IMR-90 (cell line): ENCODE measurements around the gene TBCD. TPM values are rescaled to one million over a fixed set of nuclear protein-coding genes. Genes with fewer than 3 reads are reported as not detected.

Experiments used
- ATAC-seq: fragments of 200-7000 bp; cut with Tn5 transposase; 2 replicates; pipeline ENCODE4 v1.9.1; 2020; ENCODE audit warnings: low read depth, mild to moderate bottlenecking, moderate library complexity
- BruUV-seq: library from RNA; stranded (reverse); fragments of 400-500 nt; replicated peaks from 2 replicates; lab custom pipeline; 2021; lab: Mats Ljungman, UMichigan
- CTCF ChIA-PET: fragments of 300-600 bp; formaldehyde crosslinking; extraction: SDS; loops from one replicate; lab custom pipeline; 2021; ENCODE audit warnings: antibody characterized with exemption; lab: Yijun Ruan, JAX
- POLR2A ChIA-PET: fragments of 300-600 bp; sonication (Branson Sonifier 250); formaldehyde crosslinking; loops from one replicate; lab custom pipeline; 2022; ENCODE audit warnings: antibody characterized with exemption; ENCODE audit not compliant: unreplicated experiment; lab: Charles Lee
- DNase-seq: peaks from one replicate; pipeline ENCODE4 v3.0.0; 2013
- H2AFZ ChIP-seq: replicated peaks from 2 replicates; pipeline ENCODE3; 2013; ENCODE audit warnings: low read length, mild to moderate bottlenecking; ENCODE audit not compliant: poor library complexity
- H2AK5ac ChIP-seq: 2 replicates; pipeline ENCODE4 v1.6.1; 2013; ENCODE audit warnings: low read depth, low read length, inconsistent platforms
- H2AK9ac ChIP-seq: replicated peaks from 2 replicates; pipeline ENCODE3; 2013; ENCODE audit warnings: mild to moderate bottlenecking, low read depth, low read length, moderate library complexity; ENCODE audit not compliant: poor library complexity
- H2BK120ac ChIP-seq: 2 replicates; pipeline ENCODE4 v1.6.1; 2013; ENCODE audit warnings: low read depth, low read length, inconsistent platforms
- H2BK15ac ChIP-seq: 3 replicates; pipeline ENCODE4 v1.6.1; 2013; ENCODE audit warnings: low read depth, low read length, inconsistent platforms
- H2BK20ac ChIP-seq: 2 replicates; pipeline ENCODE4 v1.6.1; 2013; ENCODE audit warnings: low read depth, mild to moderate bottlenecking, inconsistent platforms, low read length, moderate library complexity
- H2BK5ac ChIP-seq: 2 replicates; pipeline ENCODE4 v1.6.1; 2013; ENCODE audit warnings: mild to moderate bottlenecking, low read depth, low read length, inconsistent platforms; ENCODE audit not compliant: poor library complexity, severe bottlenecking
- H3K14ac ChIP-seq: replicated peaks from 2 replicates; pipeline ENCODE4 v1.6.1; 2013; ENCODE audit warnings: low read depth, low read length, inconsistent platforms
- H3K18ac ChIP-seq: 2 replicates; pipeline ENCODE4 v1.6.1; 2013; ENCODE audit warnings: low read depth, low read length, control low read depth
- H3K23ac ChIP-seq: 2 replicates; pipeline ENCODE4 v1.6.1; 2013; ENCODE audit warnings: low read depth, low read length, inconsistent platforms
- H3K27ac ChIP-seq: 2 replicates; pipeline ENCODE4 v1.5.1; 2013; ENCODE audit warnings: mild to moderate bottlenecking, control low read depth, low read length; ENCODE audit not compliant: insufficient read depth
- H3K27me3 ChIP-seq: 2 replicates; pipeline ENCODE4 v1.6.1; 2013; ENCODE audit warnings: low read length; ENCODE audit not compliant: control insufficient read depth, insufficient read depth
- H3K36me3 ChIP-seq: 2 replicates; pipeline ENCODE4 v1.6.1; 2013; ENCODE audit warnings: low read length, mixed read lengths; ENCODE audit not compliant: control insufficient read depth, insufficient read depth
- H3K4ac ChIP-seq: 2 replicates; pipeline ENCODE4 v1.6.1; 2013; ENCODE audit warnings: low read depth, low read length, inconsistent platforms
- H3K4me1 ChIP-seq: 2 replicates; pipeline ENCODE4 v1.6.1; 2013; ENCODE audit warnings: low read length, mixed read lengths; ENCODE audit not compliant: control insufficient read depth, insufficient read depth
- H3K4me2 ChIP-seq: 2 replicates; pipeline ENCODE4 v1.6.1; 2013; ENCODE audit warnings: low read depth, mild to moderate bottlenecking, control low read depth, low read length, moderate library complexity
- H3K4me3 ChIP-seq: 2 replicates; pipeline ENCODE4 v1.5.1; 2013; ENCODE audit warnings: low read depth, mild to moderate bottlenecking, control low read depth, low read length, moderate library complexity; ENCODE audit not compliant: insufficient read depth
- H3K56ac ChIP-seq: 2 replicates; pipeline ENCODE4 v1.6.1; 2013; ENCODE audit warnings: low read length, inconsistent platforms; ENCODE audit not compliant: insufficient read depth; ENCODE audit errors: extremely low read depth
- H3K79me1 ChIP-seq, 2 experiments: 2 replicates each; pipeline ENCODE4 v1.6.1; 2013; ENCODE audit warnings: low read length in 2 of 2, inconsistent platforms in 1 of 2, low read depth in 1 of 2
- H3K9ac ChIP-seq: 2 replicates; pipeline ENCODE4 v1.6.1; 2013; ENCODE audit warnings: low read depth, low read length, control low read depth
- H3K9me1 ChIP-seq: 2 replicates; pipeline ENCODE4 v1.6.1; 2013; ENCODE audit warnings: low read length, inconsistent platforms; ENCODE audit not compliant: insufficient read depth
- H3K9me3 ChIP-seq: 2 replicates; pipeline ENCODE4 v1.6.1; 2013; ENCODE audit warnings: low read length; ENCODE audit not compliant: control insufficient read depth, insufficient read depth
- H4K20me1 ChIP-seq: 2 replicates; pipeline ENCODE4 v1.6.1; 2013; ENCODE audit warnings: low read length, inconsistent platforms; ENCODE audit not compliant: insufficient read depth
- H4K5ac ChIP-seq: 2 replicates; pipeline ENCODE4 v1.6.1; 2013; ENCODE audit warnings: mild to moderate bottlenecking, low read depth, low read length, control low read depth
- H4K8ac ChIP-seq, 2 experiments: 2 replicates each; pipeline ENCODE4 v1.6.1; 2013; ENCODE audit warnings: low read depth in 2 of 2, low read length in 2 of 2, control low read depth in 1 of 2, inconsistent platforms in 1 of 2
- H4K91ac ChIP-seq: 2 replicates; pipeline ENCODE4 v1.6.1; 2013; ENCODE audit warnings: low read depth, low read length, inconsistent platforms; ENCODE audit not compliant: insufficient read depth
- BHLHE40 ChIP-seq: fragments of 150-350 bp; IDR thresholded peaks from 2 replicates; pipeline ENCODE4 v1.6.1; 2016; ENCODE audit warnings: mild to moderate bottlenecking, low read depth, low read length
- FOS ChIP-seq: fragments of 150-350 bp; IDR thresholded peaks from 2 replicates; pipeline ENCODE4 v1.6.1; 2016; ENCODE audit warnings: low read depth, low read length
- MAFK ChIP-seq: IDR thresholded peaks from 2 replicates; pipeline ENCODE4 v1.6.1; 2012; ENCODE audit warnings: low read depth, low read length, improper control_type of control experiment
- MAZ ChIP-seq: IDR thresholded peaks from 2 replicates; pipeline ENCODE4 v1.6.1; 2012; ENCODE audit warnings: low read depth, mild to moderate bottlenecking, low read length, improper control_type of control experiment, moderate library complexity, borderline replicate concordance
- RAD21 ChIP-seq: IDR thresholded peaks from 2 replicates; pipeline ENCODE4 v1.6.1; 2012; ENCODE audit warnings: low read length, improper control_type of control experiment
- WGBS, 2 experiments: methylation state at CpG; one replicate each; pipeline versions ENCODE4 v1.1.5 to v1.1.7; 2013; ENCODE audit warnings: missing lambda C conversion rate in 2 of 2; ENCODE audit not compliant: insufficient read length in 1 of 2; ENCODE audit errors: extremely low coverage in 2 of 2; 5-methylcytosine and 5-hydroxymethylcytosine counted together
- dilution Hi-C: fragments of 300-500 bp; cut with HindIII; formaldehyde crosslinking; loops from one replicate; pipeline ENCODE4 v1.14.3; 2018; ENCODE audit warnings: low sequenced_read_pairs; ENCODE audit not compliant: unreplicated experiment
- in situ Hi-C: fragments of 300-500 bp; cut with MboI; formaldehyde crosslinking; loops from 3 replicates; pipeline ENCODE4 v1.14.3; 2019; ENCODE audit warnings: low sequenced_read_pairs, inconsistent platforms, mixed read lengths
- intact Hi-C: fragments of 100-400 bp; cut with micrococcal nuclease; formaldehyde crosslinking; loops from 2 replicates; pipeline ENCODE4 v1.10.0; 2022
- polyA plus RNA-seq, 3 experiments: library from polyadenylated mRNA; depleted of rRNA; stranded (reverse); fragments of >200 nt; gene quantifications; 2 replicates each; pipeline ENCODE4 v1.2.3, GENCODE V29; 2012; ENCODE audit warnings: low replicate concordance in 1 of 3
- total RNA-seq: library from RNA; depleted of rRNA; stranded (reverse); fragments of >200 nt; gene quantifications from 2 replicates; pipeline ENCODE4 v1.2.3, GENCODE V29; 2012

Gene TBCD
- total and polyA plus RNA-seq, 2 of the 4 experiments (the other 2 are of a cell fraction), result 21.9 to 54.5 TPM

DNA sequence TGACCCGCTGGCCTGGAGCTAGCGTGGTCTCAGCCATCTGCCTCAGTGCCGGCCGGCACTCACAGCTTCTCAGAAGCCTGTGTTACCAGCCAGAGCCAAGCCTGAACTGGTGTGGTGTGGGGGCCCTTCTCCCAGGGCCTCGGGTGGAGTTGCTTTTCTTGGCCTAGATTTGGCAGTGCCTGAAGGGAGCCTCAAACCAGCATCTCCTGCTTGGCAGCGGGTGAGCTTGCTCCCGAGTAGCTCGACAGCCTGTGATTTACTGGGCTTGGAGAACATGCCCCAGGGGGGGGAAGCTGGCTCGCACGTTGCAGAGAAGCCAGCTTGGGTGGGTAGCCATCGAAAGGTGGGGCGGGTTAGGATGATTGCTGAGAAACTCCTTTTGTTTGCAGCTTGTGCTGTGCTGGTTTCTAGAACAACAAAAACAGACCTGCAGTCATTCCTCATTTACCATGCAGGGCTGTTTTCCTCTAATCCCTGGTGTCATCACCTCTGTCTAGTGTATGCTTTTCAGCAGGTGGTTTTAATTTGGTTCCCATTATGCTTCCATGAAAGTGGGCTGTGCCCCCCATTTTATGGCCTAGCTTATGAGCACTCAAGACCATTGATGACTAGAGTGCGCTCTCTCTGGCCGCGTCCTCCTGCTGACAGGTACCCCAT, 42.2 kb downstream of the TBCD start:
- ChIA-PET POLR2A (no interaction called here), CTCF (no interaction called here)
- ATAC-seq, result no peak
- H3K27me3 ChIP-seq, result no peaks in the 10 kb centered on the region
- no peak overlapping the region for H3K14ac ChIP-seq
- H2AK9ac ChIP-seq, result no peak overlapping the region
- in situ Hi-C loops, result no loop called here
- H2BK15ac ChIP-seq, result no peak overlapping the region
- no peak overlapping the region for H2BK20ac ChIP-seq
- no peak overlapping the region for H3K27ac ChIP-seq
- H3K4me1 ChIP-seq, result peaks cover 7% of the 10 kb centered on the region
- peaks cover 5% of the 10 kb centered on the region; the same call in 1 of the 2 replicates for H3K9me1 ChIP-seq
- no peaks in the 10 kb centered on the region for H3K9me3 ChIP-seq
- no peak overlapping the region for H3K4ac ChIP-seq
- H2BK120ac ChIP-seq, result no peak overlapping the region; the same call in 1 of the 2 replicates
- no peak overlapping the region for H4K91ac ChIP-seq
- H2AFZ ChIP-seq, result no peak overlapping the region
- H4K8ac ChIP-seq, result no peak overlapping the region
- H3K36me3 ChIP-seq, result no peaks in the 10 kb centered on the region; the same call in 1 of the 2 replicates
- no peak overlapping the region for H3K9ac ChIP-seq
- no peak overlapping the region for H3K23ac ChIP-seq
- dilution Hi-C loops, result no loop called here
- H3K18ac ChIP-seq, result no peak overlapping the region
- no peak for TF ChIP-seq BHLHE40
- no peak for TF ChIP-seq MAFK
- TF ChIP-seq MAZ, result no peak
- no peak for TF ChIP-seq FOS
- no peak for TF ChIP-seq RAD21
- no peak overlapping the region for H2BK5ac ChIP-seq
- no peak overlapping the region for H3K56ac ChIP-seq
- no peak overlapping the region for H3K4me2 ChIP-seq
- WGBS, 2 experiments, result 88% methylated on average over 5 of the region's 15 CpGs; no CpG with 5 or more reads in 1 of the 2 experiments
- no TSS peak for BruUV-seq
- H3K79me1 ChIP-seq, result peaks cover 6 to 61% of the 10 kb centered on the region in 2 experiments
- no peak overlapping the region for H4K5ac ChIP-seq
- intact Hi-C loops, result no loop called here
- H2AK5ac ChIP-seq, result no peak overlapping the region
- DNase-seq, result no peak
- H3K4me3 ChIP-seq, result no peak overlapping the region
- peaks cover 6% of the 10 kb centered on the region for H4K20me1 ChIP-seq
